ENCODE results near the gene TRPM2. TPM values are rescaled to one million over a fixed set of nuclear protein-coding genes. Genes with fewer than 3 reads are reported as not detected.

Gene TRPM2
- total RNA-seq, 1 experiment from 2014 or later: not detected

- in situ Hi-C loops (cut with HindIII; ENCODE audit: low pct_unique_long_range_greater_than_20kb, low sequenced_read_pairs): no loop called here
- no peak for DNase-seq (ENCODE audit: low read depth)
Observed at GRCh38 chr21:44365251-44365966, 12.0 kb downstream of the TRPM2 start.

GRCh38 chr21:44365967-44366585 lies 12.7 kb downstream of the TRPM2 start:
- DNase-seq (ENCODE audit: low read depth): no peak
- in situ Hi-C loops (cut with HindIII; ENCODE audit: low pct_unique_long_range_greater_than_20kb, low sequenced_read_pairs): no loop called here

GRCh38 chr21:44366586-44367211 lies 13.3 kb downstream of the TRPM2 start:
- in situ Hi-C loops (cut with HindIII; ENCODE audit: low pct_unique_long_range_greater_than_20kb, low sequenced_read_pairs): no loop called here
- no peak for DNase-seq (ENCODE audit: low read depth)

- no peak for DNase-seq (ENCODE audit: low read depth)
- in situ Hi-C loops (cut with HindIII; ENCODE audit: low pct_unique_long_range_greater_than_20kb, low sequenced_read_pairs): no loop called here
Observed at GRCh38 chr21:44368711-44369446, 15.5 kb downstream of the TRPM2 start.

- in situ Hi-C loops (cut with HindIII; ENCODE audit: low pct_unique_long_range_greater_than_20kb, low sequenced_read_pairs): no loop called here
Observed at GRCh38 chr21:44370027-44370735, 16.8 kb downstream of the TRPM2 start.

GRCh38 chr21:44370786-44371410 lies 17.5 kb downstream of the TRPM2 start:
- DNase-seq (ENCODE audit: low read depth): no peak
- in situ Hi-C loops (cut with HindIII; ENCODE audit: low pct_unique_long_range_greater_than_20kb, low sequenced_read_pairs): no loop called here

More at GRCh38 chr21:44370027-44370735, 16.8 kb downstream of the TRPM2 start:
- DNase-seq (ENCODE audit: low read depth): peak; percentile 46

GRCh38 chr21:44371596-44371995 lies 18.2 kb downstream of the TRPM2 start:
- no peak for DNase-seq (ENCODE audit: low read depth)
- in situ Hi-C loops (cut with HindIII; ENCODE audit: low pct_unique_long_range_greater_than_20kb, low sequenced_read_pairs): no loop called here

GRCh38 chr21:44372616-44373015 lies 19.2 kb downstream of the TRPM2 start:
- in situ Hi-C loops (cut with HindIII; ENCODE audit: low pct_unique_long_range_greater_than_20kb, low sequenced_read_pairs): no loop called here
- no peak for DNase-seq (ENCODE audit: low read depth)

- no peak for DNase-seq (ENCODE audit: low read depth)
- in situ Hi-C loops (cut with HindIII; ENCODE audit: low pct_unique_long_range_greater_than_20kb, low sequenced_read_pairs): no loop called here
Observed at GRCh38 chr21:44374601-44375280, 21.3 kb downstream of the TRPM2 start.

- DNase-seq (ENCODE audit: low read depth): no peak
Observed at GRCh38 chr21:44375281-44375651, 21.8 kb downstream of the TRPM2 start.

GRCh38 chr21:44375761-44376241 lies 22.4 kb downstream of the TRPM2 start:
- DNase-seq (ENCODE audit: low read depth): no peak
- in situ Hi-C loops (cut with HindIII; ENCODE audit: low pct_unique_long_range_greater_than_20kb, low sequenced_read_pairs): no loop called here

More at GRCh38 chr21:44375281-44375651, 21.8 kb downstream of the TRPM2 start:
- in situ Hi-C loops (cut with HindIII; ENCODE audit: low pct_unique_long_range_greater_than_20kb, low sequenced_read_pairs): no loop called here

- in situ Hi-C loops (cut with HindIII; ENCODE audit: low pct_unique_long_range_greater_than_20kb, low sequenced_read_pairs): no loop called here
- DNase-seq (ENCODE audit: low read depth): no peak
Observed at GRCh38 chr21:44376606-44377005, 23.2 kb downstream of the TRPM2 start.

- in situ Hi-C loops (cut with HindIII; ENCODE audit: low pct_unique_long_range_greater_than_20kb, low sequenced_read_pairs): no loop called here
- DNase-seq (ENCODE audit: low read depth): no peak
Observed at GRCh38 chr21:44377201-44377921, 23.9 kb downstream of the TRPM2 start.

GRCh38 chr21:44377922-44378645 lies 24.7 kb downstream of the TRPM2 start:
- DNase-seq (ENCODE audit: low read depth): no peak
- in situ Hi-C loops (cut with HindIII; ENCODE audit: low pct_unique_long_range_greater_than_20kb, low sequenced_read_pairs): no loop called here

GRCh38 chr21:44378646-44379514 lies 25.5 kb downstream of the TRPM2 start:
- DNase-seq (ENCODE audit: low read depth): no peak
- in situ Hi-C loops (cut with HindIII; ENCODE audit: low pct_unique_long_range_greater_than_20kb, low sequenced_read_pairs): no loop called here
